ENCODE results near the gene CYTH3. TPM values are rescaled to one million over a fixed set of nuclear protein-coding genes. Genes with fewer than 3 reads are reported as not detected.

The CYTH3 gene
- total and polyA plus RNA-seq, 2 of the 8 experiments (the other 6 are each of a cell fraction or from before 2014, with no cell fraction given) = 10.3 to 11.9 TPM

- Histone ChIP-seq H3K23me2 (ENCODE audit: low read depth, low read length) (peaks cover 5% of the 10 kb centered on the region; the same call in 1 of the 2 replicates), H3K18ac (ENCODE audit: extremely low read depth, low read length) (no peak overlapping the region), H3K4me3 (ENCODE audit: extremely low read depth in 1 of 4, insufficient read depth in 2 of 4, low read depth in 3 of 4, low read length in 4 of 4) (no peak overlapping the region), H4K91ac (replicated peaks; ENCODE audit: insufficient read length, low read length) (no peak overlapping the region), H2BK15ac (ENCODE audit: low read length) (no peak overlapping the region), H3K23ac (ENCODE audit: insufficient read length) (no peak overlapping the region), H2AFZ (ENCODE audit: low read length) (no peak overlapping the region), H3K79me2 (ENCODE audit: control insufficient read depth in 1 of 2, insufficient read depth in 2 of 2, low read length in 2 of 2) (no peaks in the 10 kb centered on the region), H3K4me1 (replicated peaks in 1 of 4; ENCODE audit: control insufficient read depth in 3 of 4, insufficient read depth in 4 of 4, low read length in 3 of 4) (peaks cover 0 to 17% (median 12%) of the 10 kb centered on the region in 4 experiments; a peak in 5 of 7 replicates), H3K9ac (replicated peaks in 1 of 4; ENCODE audit: extremely low read depth in 1 of 4, low read depth in 3 of 4, low read length in 3 of 4) (no peak overlapping the region), H2AK5ac (ENCODE audit: low read depth, low read length) (no peak overlapping the region), H3K4me2 (ENCODE audit: insufficient read depth in 1 of 2, low read depth in 2 of 2, low read length in 2 of 2) (no peak overlapping the region), H3K56ac (replicated peaks; ENCODE audit: insufficient read length, low read depth, low read length) (no peak overlapping the region), H3K36me3 (ENCODE audit: control insufficient read depth in 2 of 4, insufficient read depth in 4 of 4, low read length in 3 of 4) (peaks cover 0 to under 1% (median 0%) of the 10 kb centered on the region in 4 experiments; a peak in 2 of 8 replicates), H2BK120ac (replicated peaks; ENCODE audit: low read depth, low read length) (no peak overlapping the region), H3K9me3 (ENCODE audit: insufficient read depth in 2 of 2, low read depth in 1 of 2, low read length in 1 of 2) (no peaks in the 10 kb centered on the region), H3K27me3 (replicated peaks in 1 of 4; ENCODE audit: control insufficient read depth in 3 of 4, extremely low read depth in 1 of 4, insufficient read depth in 3 of 4, low read length in 3 of 4) (no peaks in the 10 kb centered on the region), H4K5ac (ENCODE audit: insufficient read length, low read depth, low read length) (no peak overlapping the region), H4K20me1 (replicated peaks in 1 of 2; ENCODE audit: control insufficient read depth in 1 of 2, insufficient read depth in 2 of 2, low read length in 2 of 2) (peaks cover 3% of the 10 kb centered on the region in 2 experiments), H3K14ac (ENCODE audit: insufficient read length) (no peak overlapping the region), H3K27ac (ENCODE audit: low read depth, low read length) (no peak overlapping the region), H3K4ac (replicated peaks; ENCODE audit: insufficient read length, low read depth, low read length) (no peak overlapping the region), H2BK5ac (ENCODE audit: low read depth, low read length) (no peak overlapping the region), H2BK12ac (ENCODE audit: low read depth, low read length) (no peak overlapping the region), H3K79me1 (ENCODE audit: low read depth, low read length) (no peaks in the 10 kb centered on the region), H4K8ac (ENCODE audit: extremely low read depth, insufficient read depth, low read length) (no peak overlapping the region), H2BK20ac (ENCODE audit: low read length) (no peak overlapping the region)
- ChIA-PET CTCF (ENCODE audit: partially characterized antibody) (no interaction called here), POLR2A (ENCODE audit: partially characterized antibody) (no interaction called here)
- DNase-seq (ENCODE audit: low read depth in 1 of 2, low spot score in 2 of 2) (no peak), FAIRE-seq (no peak)
- WGBS, 2 experiments (ENCODE audit: extremely low coverage in 1 of 2, insufficient coverage in 1 of 2, insufficient read length in 1 of 2, insufficient replicate concordance in 2 of 2, low coverage in 1 of 2, low lambda C conversion rate in 2 of 2, missing lambda C conversion rate in 1 of 2) = 78% methylated on average over 4 of the region's 4 CpGs; no CpG with 5 or more reads in 1 of the 2 experiments
- TF ChIP-seq GABPA (IDR thresholded peaks at IDR 0.05; ENCODE audit: borderline replicate concordance, insufficient read depth, low read length) = no peak
- no peak for TF ChIP-seq RFX5 (IDR thresholded peaks at IDR 0.05; ENCODE audit: borderline replicate concordance, low read depth, low read length)
- no peak for TF ChIP-seq CTBP2 (IDR thresholded peaks at IDR 0.05; ENCODE audit: borderline replicate concordance, insufficient read depth, insufficient read length, low read length)
- no peak for TF ChIP-seq SUZ12 (IDR thresholded peaks at IDR 0.05; ENCODE audit: low read length)
- TF ChIP-seq CREB1 (IDR thresholded peaks at IDR 0.05) = no peak
- no peak for TF ChIP-seq RNF2 (IDR thresholded peaks at IDR 0.05; ENCODE audit: borderline replicate concordance, low read depth, low read length, missing control alignments, poor library complexity, severe bottlenecking)
- no peak for TF ChIP-seq KDM5A (IDR thresholded peaks at IDR 0.05; ENCODE audit: low read length)
- TF ChIP-seq MAX (IDR thresholded peaks at IDR 0.05) = no peak
- no peak for TF ChIP-seq TAF1 (IDR thresholded peaks at IDR 0.05; ENCODE audit: low read depth, low read length)
- TF ChIP-seq BCL11A (IDR thresholded peaks at IDR 0.05; ENCODE audit: low read depth in 2 of 2, low read length in 2 of 2) = no peak
- no peak for TF ChIP-seq TCF12 (IDR thresholded peaks at IDR 0.05; ENCODE audit: low read depth, low read length)
- no peak for TF ChIP-seq SP1 (IDR thresholded peaks at IDR 0.05; ENCODE audit: low read depth, low read length)
- TF ChIP-seq E2F6 (IDR thresholded peaks at IDR 0.05) = no peak
- TF ChIP-seq TAF7 (optimal IDR thresholded peaks at IDR 0.05; ENCODE audit: borderline replicate concordance, low read depth, low read length) = no peak
Observed at GRCh38 chr7:6175645-6176044, 96.8 kb downstream of the CYTH3 start.

Data from H1 (cell line).